Hepatocyte (in vitro differentiated cells): Measurements from ENCODE around the gene ARHGAP6.

Source experiments
- EZH2phosphoT487 ChIP-seq: fragments of 200-600 bp; sonication (generic); IDR thresholded peaks from one replicate; pipeline ENCODE4 v1.6.1; 2018; ENCODE audit warnings: antibody characterized with exemption, mild to moderate bottlenecking, low read depth, moderate library complexity; ENCODE audit not compliant: unreplicated experiment, severe bottlenecking
- TF ChIP-seq, protein P1 (sequence below): fragments of 200-600 bp; sonication (generic); IDR thresholded peaks from 2 replicates; pipeline ENCODE4 v1.5.1; 2016; ENCODE audit warnings: antibody characterized with exemption, mild to moderate bottlenecking; ENCODE audit not compliant: poor library complexity

DNA sequence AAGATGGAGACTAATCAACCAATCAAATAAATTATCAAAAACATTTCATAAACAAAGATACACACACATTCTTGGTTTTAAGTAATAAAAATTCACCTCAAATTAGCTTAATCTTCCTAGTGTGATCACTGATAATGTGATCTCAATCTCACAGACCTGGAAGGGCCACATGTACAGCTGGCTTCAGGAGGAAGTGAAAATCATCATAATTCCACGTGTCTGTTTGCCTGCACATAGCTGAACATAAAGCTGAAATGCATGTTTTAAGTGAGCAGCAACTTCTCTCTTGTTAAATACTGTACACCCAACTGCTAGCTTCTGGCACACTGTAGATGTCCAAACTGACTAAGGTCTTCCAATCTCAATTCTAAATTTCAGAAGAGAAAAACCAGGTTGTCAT lies 53.8 kb downstream of the ARHGAP6 start:
- no peak for TF ChIP-seq EZH2phosphoT487
- TF ChIP-seq, protein P1, sequence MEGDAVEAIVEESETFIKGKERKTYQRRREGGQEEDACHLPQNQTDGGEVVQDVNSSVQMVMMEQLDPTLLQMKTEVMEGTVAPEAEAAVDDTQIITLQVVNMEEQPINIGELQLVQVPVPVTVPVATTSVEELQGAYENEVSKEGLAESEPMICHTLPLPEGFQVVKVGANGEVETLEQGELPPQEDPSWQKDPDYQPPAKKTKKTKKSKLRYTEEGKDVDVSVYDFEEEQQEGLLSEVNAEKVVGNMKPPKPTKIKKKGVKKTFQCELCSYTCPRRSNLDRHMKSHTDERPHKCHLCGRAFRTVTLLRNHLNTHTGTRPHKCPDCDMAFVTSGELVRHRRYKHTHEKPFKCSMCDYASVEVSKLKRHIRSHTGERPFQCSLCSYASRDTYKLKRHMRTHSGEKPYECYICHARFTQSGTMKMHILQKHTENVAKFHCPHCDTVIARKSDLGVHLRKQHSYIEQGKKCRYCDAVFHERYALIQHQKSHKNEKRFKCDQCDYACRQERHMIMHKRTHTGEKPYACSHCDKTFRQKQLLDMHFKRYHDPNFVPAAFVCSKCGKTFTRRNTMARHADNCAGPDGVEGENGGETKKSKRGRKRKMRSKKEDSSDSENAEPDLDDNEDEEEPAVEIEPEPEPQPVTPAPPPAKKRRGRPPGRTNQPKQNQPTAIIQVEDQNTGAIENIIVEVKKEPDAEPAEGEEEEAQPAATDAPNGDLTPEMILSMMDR = no peak
